B cell (primary cell): Measurements from ENCODE around the gene PKDREJ. TPM values are rescaled to one million over a fixed set of nuclear protein-coding genes. Genes with fewer than 3 reads are reported as not detected.

ENCODE experiments used
- ATAC-seq: fragments of 200-7000 bp; cut with Tn5 transposase; one replicate; pipeline ENCODE4 v1.10.0; 2021; ENCODE audit warnings: low read depth, mild to moderate bottlenecking, moderate number of reproducible peaks, moderate library complexity
- CTCF ChIA-PET: fragments of 350-600 bp; sonication (Branson Sonifier 250); formaldehyde crosslinking; loops from one replicate; lab custom pipeline; 2021; ENCODE audit warnings: antibody characterized with exemption, inconsistent platforms; lab: Charles Lee
- POLR2A ChIA-PET: fragments of 350-600 bp; sonication (Branson Sonifier 250); formaldehyde crosslinking; loops from one replicate; lab custom pipeline; 2021; ENCODE audit warnings: antibody characterized with exemption; lab: Charles Lee
- DNase-seq: peaks from one replicate; pipeline ENCODE4 v3.0.0; 2013
- H2AFZ ChIP-seq: 2 replicates; pipeline ENCODE4 v1.6.1; 2012; ENCODE audit warnings: mild to moderate bottlenecking, low read depth, low read length; ENCODE audit not compliant: insufficient read depth, poor library complexity, severe bottlenecking
- H3K27ac ChIP-seq, 2 donors: 1 replicate in 1 of 2; 2 replicates in 1 of 2; pipeline ENCODE4 v1.5.1; 2012 to 2013; ENCODE audit warnings: low read length in 2 of 2, mild to moderate bottlenecking in 2 of 2, moderate library complexity in 1 of 2
- H3K27me3 ChIP-seq, 4 experiments: fragments of 200-600 bp in 1 of 4; sonication (generic) in 1 of 4; replicated peaks in 1 of 4; 1 replicate in 2 of 4; 2 replicates in 2 of 4; pipeline versions ENCODE4 v1.6.1 to v1.7.0; 2013 to 2016; ENCODE audit warnings: low read length in 3 of 4, mild to moderate bottlenecking in 2 of 4, mixed read lengths in 1 of 4, moderate library complexity in 1 of 4; ENCODE audit not compliant: insufficient read depth in 4 of 4, control insufficient read depth in 3 of 4; ENCODE audit errors: control extremely low read depth in 1 of 4
- H3K36me3 ChIP-seq, 2 experiments: replicated peaks in 1 of 2; 1 replicate in 1 of 2; 2 replicates in 1 of 2; pipeline versions ENCODE4 v1.6.1 to v1.7.1; 2013; ENCODE audit warnings: low read length in 1 of 2; ENCODE audit not compliant: insufficient read depth in 2 of 2, control insufficient read depth in 1 of 2; ENCODE audit errors: control extremely low read depth in 1 of 2, extremely low read depth in 1 of 2
- H3K4me1 ChIP-seq, 2 donors: fragments of 200-600 bp in 1 of 2; sonication (generic) in 1 of 2; 1 replicate in 1 of 2; 2 replicates in 1 of 2; pipeline versions ENCODE4 v1.5.1 to v1.6.1; 2013 to 2017; ENCODE audit warnings: low read length in 2 of 2; ENCODE audit not compliant: control insufficient read depth in 2 of 2, insufficient read depth in 2 of 2
- H3K4me2 ChIP-seq: replicated peaks from 2 replicates; pipeline ENCODE3; 2012; ENCODE audit warnings: mild to moderate bottlenecking, low read depth, low read length; ENCODE audit not compliant: poor library complexity, severe bottlenecking
- H3K4me3 ChIP-seq, 5 experiments: fragments of 200-600 bp in 1 of 5; sonication (generic) in 1 of 5; 1 replicate in 3 of 5; 2 replicates in 2 of 5; pipeline versions ENCODE4 v1.5.1 to v1.7.0; 2011 to 2016; ENCODE audit warnings: low read length in 4 of 5, mild to moderate bottlenecking in 4 of 5, low read depth in 2 of 5, control low read depth in 1 of 5, moderate library complexity in 1 of 5; ENCODE audit not compliant: insufficient read depth in 1 of 5; ENCODE audit errors: control extremely low read depth in 1 of 5, extremely low read depth in 1 of 5
- H3K79me2 ChIP-seq: fragments of 200-600 bp; sonication (generic); one replicate; pipeline ENCODE4 v1.6.0; 2016; ENCODE audit warnings: low read length; ENCODE audit not compliant: control insufficient read depth, insufficient read depth
- H3K9ac ChIP-seq: fragments of 200-600 bp; sonication (generic); 2 replicates; pipeline ENCODE4 v1.6.1; 2017; ENCODE audit warnings: mild to moderate bottlenecking, low read length, moderate library complexity
- H3K9me3 ChIP-seq, 3 donors: one replicate each; pipeline versions ENCODE4 v1.6.1 to v1.7.1; 2013; ENCODE audit warnings: low read length in 2 of 3; ENCODE audit not compliant: control insufficient read depth in 2 of 3, insufficient read depth in 1 of 3; ENCODE audit errors: control extremely low read depth in 1 of 3
- H4K20me1 ChIP-seq: 2 replicates; pipeline ENCODE4 v1.6.0; 2012; ENCODE audit warnings: mild to moderate bottlenecking, low read length; ENCODE audit not compliant: insufficient read depth, control insufficient read depth, poor library complexity, severe bottlenecking
- H3K27ac Mint-ChIP-seq: one replicate; pipeline ENCODE4 v1.8.0; 2021; ENCODE audit warnings: mixed read lengths
- H3K27me3 Mint-ChIP-seq: one replicate; pipeline ENCODE4 v1.8.0; 2021; ENCODE audit warnings: mixed read lengths
- H3K4me1 Mint-ChIP-seq: one replicate; pipeline ENCODE4 v1.8.0; 2021; ENCODE audit warnings: mixed read lengths
- H3K4me3 Mint-ChIP-seq: one replicate; pipeline ENCODE4 v1.8.0; 2021; ENCODE audit warnings: mixed read lengths
- H3K9me3 Mint-ChIP-seq: one replicate; pipeline ENCODE4 v1.8.0; 2022; ENCODE audit warnings: mixed read lengths; ENCODE audit not compliant: insufficient read depth
- CTCF ChIP-seq: fragments of 200-600 bp; IDR thresholded peaks from one replicate; pipeline ENCODE4 v1.8.0; 2022; ENCODE audit warnings: antibody characterized with exemption, mild to moderate bottlenecking
- EZH2 ChIP-seq: IDR thresholded peaks from 2 replicates; pipeline ENCODE4 v1.6.1; 2012; ENCODE audit warnings: borderline replicate concordance, low read depth, mild to moderate bottlenecking, moderate library complexity, low read length; ENCODE audit not compliant: insufficient read depth, poor library complexity, severe bottlenecking
- WGBS: methylation state at CpG from one replicate; pipeline ENCODE4 v1.1.5; 2013; ENCODE audit warnings: missing lambda C conversion rate; ENCODE audit not compliant: insufficient coverage; 5-methylcytosine and 5-hydroxymethylcytosine counted together
- intact Hi-C: fragments of 100-400 bp; cut with micrococcal nuclease; formaldehyde crosslinking; loops from one replicate; pipeline ENCODE4 v1.10.0; 2022
- polyA plus RNA-seq: library from polyadenylated mRNA; depleted of rRNA; stranded (reverse); fragments of >200 nt; gene quantifications from 2 replicates; pipeline ENCODE4 v1.2.3, GENCODE V29; 2012
- total RNA-seq, 2 donors: library from RNA; stranded (reverse); fragments of 120-200 nt in 1 of 2; gene quantifications; 1 replicate in 1 of 2; 2 replicates in 1 of 2; pipeline versions ENCODE4 v1.2.3 to v1.2.4, GENCODE V29; 2013 to 2022

PKDREJ gene
- total and polyA plus RNA-seq, 2 donors (not counting 1 experiment from before 2014, with no cell fraction given): not detected

GRCh38 chr22:46275455-46276122, 12.4 kb upstream of the PKDREJ start:
- Histone ChIP-seq H3K4me3 (no peak overlapping the region), H3K4me1 (peaks cover 0 to 16% of the 10 kb centered on the region in 2 donors), H2AFZ (no peak overlapping the region), H3K27me3 (no peaks in the 10 kb centered on the region), H3K9ac (no peak overlapping the region), H3K4me2 (no peak overlapping the region), H3K27ac (no peak overlapping the region), H3K36me3 (peaks cover 0 to 17% of the 10 kb centered on the region in 2 experiments), H4K20me1 (no peaks in the 10 kb centered on the region), H3K79me2 (no peaks in the 10 kb centered on the region), H3K9me3 (no peaks in the 10 kb centered on the region)
- ATAC-seq (no peak), DNase-seq (no peak)
- Mint-ChIP-seq H3K4me3 (no peak overlapping the region), H3K27ac (no peak overlapping the region), H3K9me3 (no peaks in the 10 kb centered on the region), H3K4me1 (peaks cover 8% of the 10 kb centered on the region), H3K27me3 (no peaks in the 10 kb centered on the region)
- WGBS: 88% methylated on average over 1 of the region's 3 CpGs
- no peak for TF ChIP-seq CTCF
- TF ChIP-seq EZH2: no peak
- CTCF ChIA-PET: no interaction called here
- intact Hi-C loops: no loop called here
- POLR2A ChIA-PET: interaction anchor here (0.6 kb wide), 1 partner anchor 226 kb away, joined by 5 read pairs; no protein-coding TSS in a partner anchor

GRCh38 chr22:46274381-46274780, 11.2 kb upstream of the PKDREJ start:
- no peak overlapping the region for H2AFZ ChIP-seq
- 100% methylated on average over 6 of the region's 8 CpGs for WGBS
- peaks cover 0 to 15% of the 10 kb centered on the region in 2 experiments for H3K36me3 ChIP-seq
- ChIA-PET CTCF (no interaction called here), POLR2A (no interaction called here)
- H3K4me1 Mint-ChIP-seq: peaks cover 1% of the 10 kb centered on the region
- no peak overlapping the region for H3K4me3 Mint-ChIP-seq
- no peak overlapping the region for H3K4me2 ChIP-seq
- no peaks in the 10 kb centered on the region for H3K9me3 Mint-ChIP-seq
- no peak overlapping the region for H3K4me3 ChIP-seq
- no peak for ATAC-seq
- H3K9ac ChIP-seq: no peak overlapping the region
- no peak overlapping the region for H3K27ac ChIP-seq
- no peaks in the 10 kb centered on the region for H3K79me2 ChIP-seq
- no peak for TF ChIP-seq EZH2
- no peak for TF ChIP-seq CTCF
- peaks cover 0 to 6% of the 10 kb centered on the region in 2 donors for H3K4me1 ChIP-seq
- H4K20me1 ChIP-seq: no peaks in the 10 kb centered on the region
- DNase-seq: no peak
- no peaks in the 10 kb centered on the region for H3K9me3 ChIP-seq
- no peaks in the 10 kb centered on the region for H3K27me3 ChIP-seq
- no peak overlapping the region for H3K27ac Mint-ChIP-seq
- no peaks in the 10 kb centered on the region for H3K27me3 Mint-ChIP-seq
- intact Hi-C loops: no loop called here
